Superior temporal gyrus (tissue), 1 donor: Measurements from ENCODE around the gene NR1D1.

Experiments used
- DNase-seq: peaks from one replicate; pipeline ENCODE4 v3.0.0-alpha.2; 2016; ENCODE audit errors: extremely low spot score

Gene NR1D1

DNA sequence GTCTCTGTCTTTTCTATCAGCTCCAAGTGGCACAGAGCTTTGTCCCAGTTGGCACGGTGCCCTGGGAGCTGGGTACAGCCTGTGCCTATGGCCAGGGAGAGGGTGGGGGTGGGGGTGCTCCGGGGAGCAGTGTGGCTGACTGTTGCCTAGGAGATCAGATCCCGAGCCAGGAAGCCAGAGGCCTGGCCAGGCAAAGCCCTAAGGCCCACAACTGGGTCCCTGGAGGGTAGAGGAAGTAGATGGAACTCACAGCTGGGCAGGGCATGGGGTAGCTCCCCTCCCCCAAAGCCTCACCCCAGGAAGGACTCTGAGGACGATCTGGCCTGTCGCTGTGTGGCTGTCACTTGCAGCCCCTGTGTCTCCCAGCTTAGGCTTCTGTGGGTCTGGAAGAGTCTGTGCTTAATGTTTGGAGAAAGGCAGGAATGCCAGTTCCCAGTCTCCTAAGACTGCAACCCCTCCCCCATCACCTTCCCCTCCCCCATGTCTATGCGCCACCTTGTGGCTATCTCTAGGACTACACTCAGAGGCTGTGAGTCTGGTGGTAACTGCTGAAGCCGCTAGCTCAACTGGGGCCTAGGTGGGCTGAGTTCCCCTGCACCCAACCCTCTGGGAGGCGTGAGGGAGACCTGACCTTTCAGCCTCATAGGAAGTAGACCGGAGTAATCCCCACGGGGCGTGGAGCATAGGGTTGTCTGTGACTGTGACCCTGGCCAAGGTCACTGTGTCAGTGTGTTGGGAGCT is 25.0 kb downstream of the NR1D1 start:
- DNase-seq: peak; percentile 88

DNA sequence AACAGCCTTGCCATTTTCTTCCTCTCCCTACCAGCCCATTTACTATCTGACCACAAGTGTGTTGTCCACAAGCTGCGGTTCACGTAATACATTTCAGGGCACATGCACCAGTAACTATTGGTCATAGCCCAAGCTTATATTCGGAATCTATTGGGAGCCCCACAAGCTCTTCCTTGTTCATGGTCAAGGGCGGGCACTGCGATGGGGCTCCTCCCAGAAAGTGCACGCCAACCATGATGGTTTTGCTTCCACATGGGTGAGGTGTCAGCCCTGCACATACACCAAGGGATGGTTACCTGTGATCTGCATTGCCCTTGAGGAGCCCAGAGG is 25.6 kb downstream of the NR1D1 start:
- no peak for DNase-seq

GRCh38 chr17:40074175-40074512 is 26.2 kb downstream of the NR1D1 start:
- no peak for DNase-seq

DNA sequence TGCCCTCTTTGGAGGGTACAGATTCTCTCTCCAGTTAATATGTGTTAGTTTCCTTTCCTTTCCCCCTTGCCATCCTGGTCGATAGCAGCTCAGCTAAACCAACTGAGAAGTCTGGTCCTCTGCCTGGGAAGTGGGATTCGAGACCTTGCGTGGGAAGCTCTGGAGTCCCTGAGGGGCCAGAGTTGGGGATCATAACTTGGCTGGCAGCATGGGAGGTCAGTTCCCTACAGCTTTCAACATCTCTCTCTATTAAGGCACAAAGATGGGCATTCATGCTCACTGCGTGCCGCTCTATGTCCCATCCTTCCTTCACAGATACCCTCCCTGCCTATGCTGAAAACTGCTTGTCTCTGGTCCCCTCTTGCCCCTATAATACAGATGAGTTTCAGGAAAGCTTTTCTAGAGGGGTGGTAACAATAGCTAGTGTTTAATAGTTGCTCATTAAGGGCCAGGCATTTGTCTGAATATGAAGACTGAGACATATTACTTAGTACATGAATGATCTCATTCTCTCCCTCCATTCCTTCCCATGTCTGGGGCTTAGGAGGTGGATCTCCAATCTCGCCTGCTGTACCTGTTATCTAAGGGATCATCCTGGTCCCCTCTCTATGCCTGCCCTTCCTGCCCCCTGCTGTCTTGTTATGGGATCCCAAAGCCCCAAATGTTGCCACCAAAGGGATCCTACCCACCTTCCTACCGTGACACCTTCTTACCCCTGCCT is 26.8 kb downstream of the NR1D1 start:
- DNase-seq: peak; percentile 71

- DNase-seq: no peak
Observed at GRCh38 chr17:40072735-40073346, 27.5 kb downstream of the NR1D1 start.

- peak; percentile 95 for DNase-seq
Observed at GRCh38 chr17:40072040-40072734, 28.2 kb downstream of the NR1D1 start.

- peak; percentile 71 for DNase-seq
Observed at GRCh38 chr17:40071313-40072039, 28.9 kb downstream of the NR1D1 start.

GRCh38 chr17:40070709-40071312 is 29.6 kb downstream of the NR1D1 start:
- no peak for DNase-seq

DNA sequence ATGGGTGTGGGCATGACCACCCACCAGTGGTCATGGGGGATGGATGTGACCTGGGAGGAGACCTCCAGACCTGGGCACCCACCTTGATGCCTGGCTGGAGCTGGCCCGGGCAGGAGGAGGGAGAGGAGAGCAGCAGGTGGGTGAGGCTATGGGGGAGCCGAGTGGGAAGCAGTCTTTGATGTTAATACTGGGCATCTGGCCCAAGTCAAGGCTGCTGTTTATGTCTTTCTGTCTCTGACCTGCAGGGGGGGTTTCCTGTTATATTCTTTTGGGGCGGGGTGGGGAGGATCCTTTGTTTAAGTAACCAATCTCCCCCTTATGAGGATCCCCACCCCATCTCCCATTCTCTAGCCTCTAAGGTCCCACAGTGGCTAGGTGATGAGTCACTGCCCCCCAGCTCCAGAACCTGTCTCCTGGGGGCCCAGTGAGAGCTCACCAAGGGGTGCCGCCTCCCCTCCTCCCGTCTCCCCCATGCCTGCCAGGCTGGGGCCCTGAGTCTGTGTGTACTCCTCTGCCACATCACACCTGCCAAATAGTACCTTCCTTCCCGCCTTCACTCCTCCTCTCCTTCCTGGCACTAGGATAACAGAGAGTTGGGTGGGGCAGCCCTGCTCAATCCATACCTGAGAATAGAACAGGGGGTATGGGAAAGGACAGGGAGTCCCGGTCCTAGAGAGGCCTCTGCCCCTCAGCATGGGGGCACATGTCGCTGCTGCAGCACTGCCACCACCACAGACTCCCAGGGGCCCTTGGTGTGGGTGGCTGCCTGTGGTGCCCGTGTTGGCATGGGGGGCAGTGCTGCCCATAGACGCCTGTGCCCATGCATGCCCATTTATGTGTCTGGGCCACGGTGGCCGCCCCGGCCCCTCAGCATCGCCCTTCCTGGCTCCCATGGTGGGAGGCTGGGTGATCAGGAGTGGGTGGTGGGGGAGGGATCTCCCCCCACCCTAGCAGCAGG is 30.4 kb downstream of the NR1D1 start:
- DNase-seq: peak; percentile 63

DNA sequence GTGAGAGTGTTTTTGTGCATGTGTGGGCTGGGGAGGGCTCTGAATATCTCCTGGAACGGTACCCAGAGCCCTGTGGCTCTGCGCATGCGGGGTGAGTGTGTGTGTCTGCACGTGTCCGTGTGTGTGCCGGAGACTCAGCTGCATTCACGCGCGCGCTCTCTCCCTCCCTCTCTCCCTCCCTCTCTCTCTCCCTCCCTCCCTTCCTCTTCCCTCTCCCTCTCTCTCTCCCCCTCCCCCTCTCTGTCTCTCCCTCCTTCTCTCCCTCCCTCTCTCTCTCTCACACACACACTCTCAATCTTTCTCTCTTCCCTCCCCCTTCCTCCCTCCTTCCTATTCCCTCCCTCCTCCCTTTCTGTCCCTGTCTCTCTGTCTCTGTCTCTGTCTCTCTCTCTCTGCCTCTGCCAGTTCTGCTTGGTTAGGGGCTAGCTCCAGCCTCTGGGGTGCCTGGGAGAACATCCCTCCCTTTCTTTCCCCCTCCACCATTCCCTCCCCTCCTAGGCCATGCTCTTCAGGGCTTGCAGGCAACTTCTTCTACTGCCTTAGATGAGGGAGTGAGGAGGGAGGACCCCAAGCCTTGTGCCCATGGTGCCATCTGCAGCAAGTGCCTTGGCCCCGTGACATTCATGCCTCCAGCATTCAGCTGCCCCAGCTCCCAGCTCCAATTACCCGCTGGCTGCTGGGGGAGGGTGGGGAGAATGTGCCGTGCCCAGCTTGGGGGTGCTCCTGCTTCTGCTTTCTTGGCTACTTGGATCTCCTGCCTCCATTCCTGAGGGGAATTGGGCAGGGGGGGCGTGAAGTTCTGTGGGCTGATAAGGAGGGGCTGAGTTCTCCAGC is 31.3 kb downstream of the NR1D1 start:
- DNase-seq: peak; percentile 97

- DNase-seq: no peak
Observed at GRCh38 chr17:40068584-40068916, 31.8 kb downstream of the NR1D1 start.

GRCh38 chr17:40068129-40068581 is 32.2 kb downstream of the NR1D1 start:
- DNase-seq: peak; percentile 58

GRCh38 chr17:40067710-40068109 is 32.7 kb downstream of the NR1D1 start:
- DNase-seq: no peak

DNA sequence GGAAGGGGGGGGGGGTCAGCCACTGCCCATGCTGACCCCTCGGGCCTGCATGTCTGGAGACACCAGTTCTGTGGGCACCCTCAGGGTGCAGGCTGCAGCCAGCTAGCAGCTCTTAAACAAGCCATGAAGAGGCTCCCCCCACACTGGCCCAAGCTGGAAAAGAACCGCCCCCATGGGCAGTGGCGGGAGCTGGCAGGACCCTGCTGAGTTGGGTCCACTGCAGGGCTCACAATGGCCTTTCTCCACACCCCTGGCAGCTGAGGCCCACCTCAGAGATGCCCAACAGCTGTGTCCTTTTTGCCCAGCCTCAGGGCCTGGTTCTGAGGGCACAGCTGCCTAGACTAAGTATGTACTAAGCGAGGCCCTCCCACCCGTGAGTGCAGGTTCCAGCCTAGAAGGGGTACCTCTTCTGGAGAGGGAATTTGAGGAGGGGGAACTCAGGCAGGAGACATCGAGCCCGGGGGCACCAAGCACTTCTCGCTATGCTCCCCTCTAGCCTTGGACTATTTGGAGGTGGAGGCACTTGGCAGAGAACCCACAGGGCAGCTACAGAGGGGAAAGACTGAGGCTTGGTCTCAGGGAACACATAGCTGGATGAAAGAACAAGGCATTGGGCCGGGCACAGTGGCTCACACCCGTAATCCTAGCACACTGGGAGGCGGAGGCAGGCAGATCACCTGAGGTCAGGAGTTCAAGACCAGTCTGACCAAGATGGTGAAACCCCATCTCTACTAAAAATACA is 34.4 kb downstream of the NR1D1 start:
- DNase-seq: peak; percentile 28

- peak; percentile 38 for DNase-seq
Observed at GRCh38 chr17:40064971-40065768, 35.2 kb downstream of the NR1D1 start.

- DNase-seq: peak; percentile 73
Observed at GRCh38 chr17:40063901-40064531, 36.4 kb downstream of the NR1D1 start.

DNA sequence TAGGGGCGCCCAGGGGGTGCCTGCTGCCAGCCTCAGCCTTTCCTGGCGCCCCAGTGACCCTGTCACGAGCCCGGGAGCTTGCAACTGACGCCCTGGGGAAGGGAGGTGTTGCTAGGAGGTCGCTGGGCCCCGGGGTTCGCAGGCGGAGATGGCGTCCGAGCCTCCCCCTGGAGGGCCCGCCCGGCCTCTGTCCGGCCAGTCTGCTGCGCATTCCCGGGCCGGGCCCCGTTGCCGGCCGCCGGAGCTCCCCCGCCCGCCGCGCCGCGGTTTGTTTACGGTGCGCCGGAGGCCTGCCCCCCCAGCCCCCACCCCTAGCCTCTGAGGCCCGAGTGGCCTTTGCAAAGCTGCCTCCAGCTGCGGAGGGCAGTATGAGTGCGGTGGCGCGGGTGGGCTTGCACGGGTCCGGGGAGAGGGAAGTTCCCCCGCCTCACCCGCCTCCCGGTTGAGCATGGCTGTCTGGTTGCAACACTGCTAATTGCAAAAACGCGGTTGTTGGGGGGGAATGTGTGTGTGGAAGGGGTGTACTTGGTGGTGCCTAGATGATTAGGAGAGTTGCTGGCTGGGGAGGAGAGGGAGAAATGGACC is 37.1 kb downstream of the NR1D1 start:
- peak; percentile 26 for DNase-seq
